ENCODE data around the gene ASB8.

DNA sequence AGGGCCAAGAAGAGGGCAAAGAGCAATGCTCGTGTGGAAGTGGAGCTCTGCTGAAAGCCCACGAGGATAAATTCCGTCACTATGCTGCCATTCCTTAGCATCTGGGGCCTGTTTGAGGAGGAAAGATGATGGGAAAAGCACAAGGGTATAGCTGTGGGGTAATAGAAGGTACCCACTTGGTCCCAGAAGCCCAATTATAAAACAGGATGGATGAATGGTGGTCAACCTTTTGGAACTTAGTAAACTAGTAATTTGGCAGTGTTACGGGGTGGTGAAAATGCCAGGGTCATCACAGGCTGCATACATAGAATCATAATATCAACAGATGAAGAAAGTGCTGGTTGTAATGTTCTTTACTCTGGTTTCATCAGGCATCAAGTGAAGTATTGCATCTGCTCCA lies 45.9 kb upstream of the ASB8 start, which contains the start of gene OR10AD1:
- TF ChIP-seq TAF1 (IDR thresholded peaks at IDR 0.05; ENCODE audit: low read depth, low read length) (no peak), POLR2A (IDR thresholded peaks at IDR 0.05; ENCODE audit: low read depth, low read length) (no peak), SPI1 (IDR thresholded peaks at IDR 0.05; ENCODE audit: low read depth, low read length) (no peak), PAX5 (IDR thresholded peaks at IDR 0.05; ENCODE audit: insufficient read depth, low read length, severe bottlenecking) (no peak), POLR2AphosphoS5 (IDR thresholded peaks at IDR 0.05; ENCODE audit: low read depth, low read length) (no peak), POU2F2 (IDR thresholded peaks at IDR 0.05; ENCODE audit: low read depth, low read length) (no peak)

All from GM12891 (cell line).